ENCODE data around the gene NOXA1. TPM values are rescaled to one million over a fixed set of nuclear protein-coding genes. Genes with fewer than 3 reads are reported as not detected.

Gene NOXA1
- total and polyA plus RNA-seq, 9 of the 15 experiments (the other 6 are each of a cell fraction or from before 2014, with no cell fraction given), result 0.07 to 1.2 (median 0.20) TPM; not detected in 4

DNA sequence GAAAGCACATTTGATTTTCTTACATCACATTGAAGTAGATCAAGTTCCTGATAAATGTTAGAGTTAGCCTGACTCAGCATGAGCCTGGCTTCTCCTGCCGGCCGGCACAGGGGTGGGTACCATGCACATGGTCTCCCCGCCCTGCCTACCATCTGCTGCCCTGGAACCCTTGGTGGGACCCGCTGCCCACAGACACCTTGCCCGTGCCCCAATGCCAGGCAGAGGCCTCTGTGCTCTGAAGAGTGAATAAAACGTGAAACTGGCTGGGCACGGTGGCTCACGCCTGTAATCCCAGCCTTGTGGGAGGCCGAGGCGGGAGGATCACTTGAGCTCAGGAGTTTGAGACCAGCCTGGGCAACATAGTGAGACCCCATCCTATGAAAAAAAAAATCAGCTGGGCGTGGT, 17.5 kb upstream of the NOXA1 start (continued):
- TF ChIP-seq, protein P1, sequence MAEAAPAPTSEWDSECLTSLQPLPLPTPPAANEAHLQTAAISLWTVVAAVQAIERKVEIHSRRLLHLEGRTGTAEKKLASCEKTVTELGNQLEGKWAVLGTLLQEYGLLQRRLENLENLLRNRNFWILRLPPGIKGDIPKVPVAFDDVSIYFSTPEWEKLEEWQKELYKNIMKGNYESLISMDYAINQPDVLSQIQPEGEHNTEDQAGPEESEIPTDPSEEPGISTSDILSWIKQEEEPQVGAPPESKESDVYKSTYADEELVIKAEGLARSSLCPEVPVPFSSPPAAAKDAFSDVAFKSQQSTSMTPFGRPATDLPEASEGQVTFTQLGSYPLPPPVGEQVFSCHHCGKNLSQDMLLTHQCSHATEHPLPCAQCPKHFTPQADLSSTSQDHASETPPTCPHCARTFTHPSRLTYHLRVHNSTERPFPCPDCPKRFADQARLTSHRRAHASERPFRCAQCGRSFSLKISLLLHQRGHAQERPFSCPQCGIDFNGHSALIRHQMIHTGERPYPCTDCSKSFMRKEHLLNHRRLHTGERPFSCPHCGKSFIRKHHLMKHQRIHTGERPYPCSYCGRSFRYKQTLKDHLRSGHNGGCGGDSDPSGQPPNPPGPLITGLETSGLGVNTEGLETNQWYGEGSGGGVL (CRISPR knock-in tag; IDR thresholded peaks at IDR 0.05), result no peak
- TF ChIP-seq ZNF696 (CRISPR knock-in tag; conservative IDR thresholded peaks at IDR 0.05) (no peak), ZBTB11 (CRISPR knock-in tag; IDR thresholded peaks at IDR 0.05) (no peak), PRPF4 (IDR thresholded peaks at IDR 0.05; ENCODE audit: insufficient read depth, low read depth, low read length, poor library complexity, severe bottlenecking) (no peak), MAFK (IDR thresholded peaks at IDR 0.05; ENCODE audit: low read length) (peak; percentile 49), HDAC8 (tag; IDR thresholded peaks at IDR 0.05) (no peak), KLF10 (CRISPR knock-in tag; IDR thresholded peaks at IDR 0.05) (no peak), CHD7 (IDR thresholded peaks at IDR 0.05; ENCODE audit: low read depth, low read length) (no peak), PTTG1 (tag; IDR thresholded peaks at IDR 0.05; ENCODE audit: low read depth) (no peak), SP1 (CRISPR knock-in tag; IDR thresholded peaks at IDR 0.05) (no peak), PCBP1 (IDR thresholded peaks at IDR 0.05; ENCODE audit: low read depth, low read length, poor library complexity, severe bottlenecking) (no peak)
